ENCODE data around the gene FUT2.
"Not testable (repeated sequence)": the region's sequence is repeated elsewhere in the genome, so short reads cannot be mapped to it uniquely, and the experiment has no call there.

The FUT2 gene

DNA sequence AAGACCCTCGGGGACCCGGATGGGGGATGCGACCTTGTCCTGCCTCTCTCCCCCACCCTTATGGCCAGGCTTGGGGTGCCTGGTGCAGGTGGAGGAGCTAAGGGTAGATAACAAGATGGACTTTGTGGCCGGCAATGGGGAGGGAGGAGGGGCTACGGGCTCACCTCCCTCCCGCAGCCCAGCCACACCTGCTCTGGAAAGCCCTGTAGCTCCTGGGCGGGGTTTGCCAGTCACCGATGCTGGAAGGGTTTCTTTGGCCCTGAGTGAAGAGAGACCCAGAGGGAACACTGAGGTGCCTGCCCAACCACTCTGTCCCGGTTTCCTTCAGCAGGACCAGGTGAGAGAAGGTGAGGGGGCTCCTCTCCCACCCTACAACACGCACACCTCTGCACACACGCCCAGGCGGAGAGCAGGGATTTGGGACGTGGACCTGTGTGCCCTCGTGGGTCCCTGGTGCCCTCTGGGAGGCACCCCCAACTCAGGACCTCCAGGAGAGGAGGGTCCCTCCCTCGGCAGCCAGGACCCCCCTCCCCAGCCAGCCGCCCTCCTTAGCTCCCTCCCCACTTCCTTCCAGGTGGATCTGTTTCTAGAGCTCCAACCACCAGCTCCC lies at the start of gene FUT2:
TSS of gene FUT2 (plus strand) at position 229 of the 610 bp plus-strand sequence. CDS start 6,986 bp downstream, outside the sequence.
- no peak for DNase-seq

DNA sequence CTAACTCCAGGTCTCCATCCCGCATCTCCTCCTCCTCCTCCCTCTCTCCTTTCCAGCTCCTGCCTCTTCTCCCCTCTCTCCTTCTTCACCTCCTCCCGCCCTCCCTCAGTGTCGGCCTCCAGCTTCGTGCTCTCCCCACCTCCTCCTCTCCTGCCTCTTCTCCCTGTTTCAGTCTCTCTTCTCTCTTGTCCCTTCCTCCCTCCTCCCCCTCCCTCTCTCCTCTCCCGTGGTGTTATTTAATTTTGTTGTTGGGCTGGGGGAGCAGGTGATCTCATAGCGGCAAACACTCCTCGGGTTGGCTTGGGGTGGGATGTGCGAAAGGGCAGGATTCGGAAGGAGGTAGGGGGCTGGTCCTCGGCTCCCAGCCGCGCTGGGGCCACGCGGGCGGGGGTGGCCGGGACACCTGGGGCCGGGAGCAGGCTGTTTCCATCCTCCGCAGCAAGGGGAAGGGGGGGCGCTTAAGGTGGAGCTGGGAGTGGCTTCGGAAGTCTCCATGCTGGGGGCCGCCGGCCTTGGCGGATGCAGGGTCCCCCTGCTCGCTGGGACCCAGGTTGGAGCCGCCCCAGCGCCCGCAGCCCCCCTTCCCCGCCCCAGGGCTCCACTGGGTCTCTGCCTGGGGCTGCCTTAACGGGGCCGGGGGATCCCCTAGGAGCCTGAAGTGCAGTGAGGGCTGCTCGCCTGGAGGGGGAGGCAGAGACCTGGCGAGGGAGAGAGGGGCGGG lies 49.6 kb upstream of the FUT2 start, which contains the start of gene CA11:
TSS of gene CA11 (minus strand) at position 187 of the 721 bp plus-strand sequence. CDS start 555 bp downstream, outside the sequence.
- DNase-seq = no peak

DNA sequence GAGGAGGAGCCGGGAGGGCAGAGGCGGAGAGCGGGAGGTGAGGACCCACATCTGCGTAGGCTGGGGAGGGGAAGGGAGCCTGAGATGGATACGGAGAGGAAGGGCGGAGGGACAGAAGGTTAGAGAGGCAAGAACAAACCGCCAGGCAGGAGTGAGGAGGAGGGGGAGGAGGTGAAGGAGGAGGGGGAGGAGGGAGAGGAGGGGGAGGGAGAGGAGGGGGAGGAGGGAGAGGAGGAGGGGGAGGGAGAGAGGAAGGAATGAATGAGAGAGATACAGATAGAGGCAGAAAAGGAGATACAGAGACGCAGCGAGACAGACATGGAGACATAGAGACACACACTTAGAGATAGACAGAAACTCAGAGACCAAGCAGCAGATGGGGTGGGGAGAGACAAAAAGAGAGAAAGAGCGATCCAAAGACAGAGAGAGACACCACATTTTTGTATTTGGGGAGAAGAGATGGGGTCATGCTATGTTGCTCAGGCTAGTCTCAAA lies 49.0 kb upstream of the FUT2 start:
- peak; percentile 70 for DNase-seq

DNA sequence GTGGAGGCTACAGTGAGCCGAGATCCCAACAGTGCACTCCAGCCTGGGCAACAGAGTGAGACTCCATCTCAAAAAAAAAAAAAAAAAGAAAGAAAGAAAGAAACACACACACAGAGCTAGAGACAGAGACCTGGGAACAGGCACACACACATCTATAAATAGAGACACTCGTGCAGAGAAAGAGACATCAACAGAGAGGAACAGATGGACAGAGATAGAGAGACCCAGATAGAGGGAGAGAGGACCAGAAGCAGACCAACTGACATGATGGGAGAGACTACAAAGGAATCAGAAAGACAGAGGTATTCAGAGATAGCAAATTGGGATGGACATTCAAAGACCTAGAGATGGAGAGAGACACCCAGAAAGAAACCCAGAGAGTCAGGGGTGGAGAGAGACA lies 47.6 kb upstream of the FUT2 start:
- DNase-seq = no peak

DNA sequence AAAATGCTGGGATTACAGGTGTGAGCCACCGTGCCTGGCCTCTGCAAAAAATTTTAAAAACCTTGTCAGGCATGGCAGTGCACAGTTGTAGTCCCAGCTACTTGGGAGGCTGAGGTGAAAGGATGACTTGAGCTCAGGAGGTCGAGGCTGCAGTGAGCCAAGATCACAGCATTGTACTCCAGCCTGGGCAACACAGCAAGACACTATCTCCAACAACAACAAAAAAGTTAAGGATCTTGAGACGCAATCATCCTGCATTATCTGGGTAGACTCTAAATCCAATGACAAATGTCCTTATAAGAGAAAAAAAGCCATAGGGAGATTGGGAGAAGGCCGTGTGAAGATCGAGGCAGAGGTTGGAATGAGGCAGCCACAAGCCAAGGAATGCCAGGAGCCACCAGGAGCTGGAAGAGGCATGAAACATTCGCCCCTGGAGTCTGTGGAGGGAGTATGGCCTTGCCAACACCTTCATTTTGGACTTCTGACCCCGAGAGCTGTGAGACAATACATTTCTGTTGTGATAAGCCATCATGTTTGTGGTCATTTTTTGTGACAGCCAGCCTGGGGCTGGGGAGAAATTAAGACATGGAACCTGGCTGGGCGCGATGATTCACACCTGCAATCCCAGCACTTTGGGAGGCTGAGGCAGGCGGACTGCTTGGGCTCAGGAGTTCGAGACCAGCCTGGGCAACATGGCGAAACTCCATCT lies 44.6 kb upstream of the FUT2 start:
- no peak for DNase-seq

DNA sequence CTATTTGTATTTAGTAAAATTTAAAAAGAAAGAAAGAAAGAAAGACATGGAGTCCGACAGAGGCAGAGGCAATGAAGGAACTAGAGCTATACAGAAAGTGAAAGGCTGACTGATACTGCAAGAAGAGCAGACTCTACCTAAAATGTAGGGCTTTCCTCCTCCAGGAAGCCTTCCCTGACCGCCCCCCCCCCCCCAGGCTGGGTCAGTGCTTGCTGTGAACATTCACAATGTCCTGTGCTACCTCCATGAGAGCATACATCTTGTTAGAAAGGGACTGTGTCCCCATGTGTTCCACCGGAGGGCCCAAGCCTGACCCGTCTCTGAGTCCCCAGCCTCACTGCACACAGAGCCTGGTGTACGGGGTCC lies 44.1 kb upstream of the FUT2 start:
- no peak for DNase-seq

DNA sequence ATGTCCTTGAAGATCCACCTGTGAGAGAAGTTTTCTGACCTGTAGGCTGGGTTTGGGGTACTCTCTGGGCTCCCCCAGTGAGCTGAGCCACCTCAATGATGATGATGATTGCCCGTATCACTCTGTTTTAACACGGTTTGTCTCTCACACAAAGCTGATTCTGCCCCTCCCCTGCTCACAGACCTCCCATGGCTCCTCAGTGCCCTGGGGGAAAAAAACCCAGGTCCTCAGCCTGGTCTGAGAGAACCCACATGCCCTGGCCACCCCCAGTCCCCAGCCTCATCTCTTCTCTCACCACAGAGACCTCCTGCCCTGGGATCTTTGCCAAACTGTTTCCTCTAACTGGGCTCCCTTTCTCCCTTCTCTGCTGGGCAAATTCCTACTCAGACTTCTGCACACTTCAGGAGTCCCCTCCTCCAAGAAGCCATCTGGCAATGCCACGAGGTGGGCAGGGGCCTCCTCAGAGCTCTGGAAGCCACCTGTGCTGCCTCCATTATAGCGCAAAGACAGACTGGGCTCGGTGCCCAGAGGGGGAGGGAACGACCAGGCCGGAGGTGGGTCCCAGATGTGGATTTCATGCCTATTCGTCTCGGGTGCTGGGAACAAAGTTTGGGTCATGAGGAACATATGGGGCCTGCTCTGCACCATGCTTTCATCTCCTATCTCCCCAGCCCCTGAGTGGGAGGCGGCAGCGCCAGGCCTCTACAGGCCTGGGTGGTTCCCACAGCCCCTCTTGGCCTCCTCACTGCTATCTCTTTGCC lies 41.3 kb upstream of the FUT2 start:
- peak; percentile 68 for DNase-seq

DNA sequence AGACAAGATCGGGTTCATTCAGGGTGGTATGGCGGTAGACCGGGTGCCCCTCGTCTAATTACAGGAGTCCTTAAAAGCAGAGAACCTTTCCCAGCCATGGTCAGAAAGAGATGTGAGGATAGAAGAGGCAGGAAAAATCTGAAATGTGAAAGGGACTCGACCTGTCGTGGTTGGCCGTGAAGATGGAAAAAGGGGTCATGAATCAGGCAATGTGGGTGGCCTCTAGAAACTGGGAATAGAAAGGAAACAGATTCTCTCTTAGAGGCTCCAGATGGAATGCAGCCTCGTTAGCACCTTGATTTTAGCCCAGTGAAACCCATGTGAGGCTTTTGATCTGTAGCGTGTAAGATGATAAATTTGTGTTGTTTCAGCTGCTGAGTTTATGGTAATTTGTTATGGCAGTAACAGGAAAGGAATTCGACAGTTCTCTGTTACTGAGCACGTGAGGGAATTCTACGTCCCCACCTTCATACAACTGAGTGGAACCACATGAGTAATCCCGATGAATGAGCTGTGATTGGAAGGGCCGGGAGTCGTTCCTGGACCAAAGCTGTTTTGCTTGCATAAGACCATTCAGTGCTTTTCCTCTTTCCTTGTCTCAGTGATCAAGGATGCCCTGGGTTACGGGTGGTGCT lies 38.8 kb upstream of the FUT2 start:
- DNase-seq = no peak

DNA sequence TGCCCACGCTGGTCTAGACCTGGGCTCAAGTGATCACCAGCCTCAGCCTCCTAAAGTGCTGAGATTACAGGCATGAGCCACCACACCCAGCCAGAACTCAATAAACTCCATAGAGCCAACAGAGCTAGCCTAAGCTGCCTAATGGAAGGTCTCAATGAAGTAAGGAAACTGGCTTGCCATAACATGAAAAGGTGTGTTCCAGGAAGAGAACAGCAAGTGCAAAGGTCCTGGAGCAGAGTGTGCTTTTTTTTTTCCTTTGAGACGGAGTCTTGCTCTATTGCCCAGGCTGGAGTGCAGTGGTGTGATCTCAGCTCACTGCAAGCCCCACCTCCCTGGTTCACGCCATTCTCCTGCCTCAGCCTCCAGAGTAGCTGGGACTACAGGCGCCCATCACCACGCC lies 37.9 kb upstream of the FUT2 start:
- not testable (repeated sequence) for DNase-seq

DNA sequence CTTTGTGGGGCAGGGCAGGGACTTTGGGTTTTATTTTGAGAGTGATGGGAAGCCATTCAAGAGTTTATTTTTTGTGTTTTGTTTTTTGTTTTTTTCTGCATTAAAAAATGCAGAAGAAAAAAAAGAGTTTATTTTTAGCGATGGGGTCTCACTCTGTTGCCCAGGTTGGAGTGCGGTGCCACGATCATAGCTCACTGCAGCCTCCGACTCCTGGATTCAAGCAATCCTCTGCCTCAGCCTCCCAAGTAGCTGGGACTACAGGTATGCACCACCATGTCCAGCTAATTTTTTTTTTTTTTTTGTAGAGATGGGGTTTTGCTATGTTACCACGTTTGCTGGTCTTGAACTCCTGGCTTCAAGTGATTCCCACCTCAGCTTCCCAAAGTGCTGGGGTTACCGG lies 37.3 kb upstream of the FUT2 start:
- no peak for DNase-seq

DNA sequence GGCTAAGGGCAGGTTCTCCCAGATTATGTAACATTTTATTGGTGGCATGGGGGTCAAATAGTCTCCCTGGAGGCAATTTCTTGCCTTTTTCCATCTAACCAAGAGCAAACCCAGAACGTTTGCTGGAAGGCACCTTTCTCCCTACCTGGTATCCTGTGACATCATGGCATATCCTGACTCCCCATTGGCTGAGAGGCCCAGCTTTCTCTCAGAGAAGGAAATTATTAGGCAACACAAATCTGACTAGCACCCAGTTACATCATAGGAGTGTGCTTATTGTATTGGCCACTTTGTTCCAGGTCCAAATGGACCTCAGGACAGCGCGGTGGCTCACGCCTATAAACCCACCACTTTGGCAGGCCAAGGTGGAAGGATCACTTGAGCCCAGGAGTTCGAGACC lies 36.0 kb upstream of the FUT2 start:
- no peak for DNase-seq

DNA sequence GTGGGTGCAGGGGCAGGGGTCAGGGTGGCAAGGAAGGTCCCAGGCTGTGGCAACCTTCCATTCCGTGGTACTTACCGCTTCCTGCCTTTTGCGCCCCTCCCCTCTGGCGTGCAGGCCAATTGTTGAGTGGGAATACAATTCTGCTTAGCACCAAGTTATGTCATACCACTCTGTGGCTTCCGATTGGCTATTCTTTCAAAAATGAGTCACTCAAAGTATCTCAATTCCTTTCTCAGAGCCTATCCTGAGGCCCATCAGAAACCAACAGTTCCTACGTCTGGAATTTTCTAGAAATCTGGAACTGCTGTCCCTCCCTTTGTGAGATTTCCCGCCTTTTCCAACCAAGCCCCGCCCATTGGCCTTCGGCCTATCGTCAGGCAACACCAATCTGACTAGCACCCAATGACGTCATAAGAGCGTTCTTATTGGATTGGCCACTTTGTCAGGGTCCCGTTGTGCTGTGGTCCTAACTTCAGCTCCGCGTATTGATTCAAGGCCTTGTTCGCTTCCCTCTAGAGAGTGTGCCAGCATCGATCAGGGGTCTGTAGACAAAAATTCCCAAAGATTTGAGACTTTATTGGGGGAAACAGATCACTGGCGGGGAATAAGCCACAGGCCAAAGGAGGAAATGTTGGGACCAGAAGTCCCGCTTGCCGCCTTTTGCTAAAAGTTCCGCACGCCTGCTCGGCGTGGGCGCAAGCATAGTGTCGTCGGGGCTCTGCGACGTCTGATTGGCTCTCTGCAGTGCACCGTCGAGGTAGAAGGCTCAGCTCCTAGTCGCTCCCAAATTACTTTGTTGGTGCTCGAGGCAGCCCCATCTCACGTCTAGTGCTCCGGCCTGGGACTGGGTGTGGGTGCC lies 34.7 kb upstream of the FUT2 start:
- DNase-seq = peak; percentile 97

DNA sequence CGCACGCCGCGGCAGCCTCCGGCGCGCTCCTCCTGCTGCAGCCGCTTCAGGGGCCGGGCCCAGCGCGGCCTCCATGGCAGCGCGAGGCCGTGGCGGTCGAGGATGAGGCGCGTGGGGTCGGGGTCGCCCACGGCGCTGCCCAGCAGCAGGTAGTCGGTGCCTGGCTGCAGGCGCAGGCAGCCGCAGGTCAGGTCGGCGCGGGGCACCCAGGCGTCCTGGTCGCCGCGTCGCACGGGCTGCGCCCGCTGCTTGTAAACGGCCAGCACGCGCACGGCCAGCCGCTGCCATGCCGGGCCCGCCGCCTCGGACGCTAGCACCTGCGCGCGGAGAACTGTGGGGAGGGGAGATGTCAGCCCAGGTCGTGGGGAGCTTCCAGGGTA lies 34.1 kb upstream of the FUT2 start:
- DNase-seq = no peak

DNA sequence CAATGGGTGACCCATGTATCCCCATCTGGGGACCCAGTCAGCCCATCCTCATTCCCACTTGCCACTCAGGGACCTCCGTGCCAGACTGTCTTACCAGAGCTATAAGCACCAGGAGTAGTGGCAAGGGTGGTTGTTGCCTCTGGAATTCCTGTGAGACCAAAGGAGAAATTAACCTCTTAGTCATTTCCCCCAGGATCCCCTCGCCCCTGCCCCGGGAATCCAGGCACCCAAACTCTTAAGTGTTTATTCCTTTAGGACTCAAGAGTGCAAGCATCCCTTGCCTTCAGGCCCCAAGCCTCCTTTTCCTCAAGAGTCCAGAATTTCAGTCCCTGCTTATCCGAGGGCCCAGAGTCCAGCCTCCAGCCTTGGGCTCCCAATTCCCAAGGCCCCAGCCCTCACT lies 32.1 kb upstream of the FUT2 start:
- no peak for DNase-seq

DNA sequence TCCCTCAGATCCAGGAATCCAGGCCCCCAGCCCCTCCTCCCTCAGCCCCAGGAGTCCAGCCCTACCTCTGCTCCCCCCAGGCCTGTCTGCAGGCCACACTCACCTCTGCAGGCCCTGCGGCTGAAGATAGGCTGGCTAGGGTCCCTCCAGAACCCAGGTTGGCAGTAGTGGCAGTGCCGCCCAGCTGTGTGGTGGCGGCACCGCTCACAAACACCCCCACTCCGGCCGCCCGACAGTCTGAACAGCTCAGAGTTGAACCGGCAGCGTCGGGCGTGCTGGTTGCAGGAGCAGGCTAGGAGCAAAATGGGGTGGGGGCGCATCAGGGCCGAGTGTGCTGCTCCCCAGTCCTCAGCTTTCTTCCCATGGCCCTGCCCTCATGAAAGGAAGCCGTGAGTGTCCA lies 31.3 kb upstream of the FUT2 start:
- DNase-seq = no peak

DNA sequence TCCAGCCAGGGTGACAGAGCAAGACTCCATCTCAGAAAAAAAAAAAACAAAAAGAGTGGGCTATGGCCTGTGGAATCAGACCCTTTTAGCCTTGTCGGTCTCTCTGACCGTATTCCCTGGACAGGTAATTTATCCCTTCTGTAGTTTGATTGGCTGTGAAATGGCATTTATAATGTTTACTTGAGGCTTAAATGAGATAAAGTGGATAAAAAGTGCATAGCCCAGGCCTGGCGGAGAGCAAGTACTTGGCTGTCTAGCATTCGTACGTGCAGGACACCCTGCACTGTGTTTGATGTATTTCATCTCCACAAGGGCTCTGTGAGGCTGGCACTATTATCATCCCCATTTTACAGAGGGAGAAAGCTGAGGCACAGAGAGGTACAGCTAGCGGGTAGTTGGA lies 30.0 kb upstream of the FUT2 start:
- no peak for DNase-seq

DNA sequence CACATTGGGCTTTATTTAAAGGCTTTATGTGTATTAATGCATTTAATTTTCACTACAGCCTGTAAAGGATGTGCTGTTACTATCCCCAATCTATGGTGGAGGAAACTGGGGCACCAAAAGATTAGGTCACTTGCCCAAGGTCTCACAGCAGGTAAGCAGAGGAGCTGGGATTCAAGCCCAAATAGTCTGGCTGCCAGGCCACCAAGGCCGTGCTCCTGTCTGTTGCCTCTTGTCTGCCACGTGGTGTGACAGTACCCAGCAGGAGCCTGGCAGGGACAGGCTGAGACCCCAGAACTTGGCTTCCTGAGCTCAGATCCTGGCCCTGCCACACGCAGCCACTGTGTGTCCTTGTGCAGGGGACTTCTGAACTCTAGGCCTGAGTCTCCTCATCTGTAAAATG lies 27.4 kb upstream of the FUT2 start:
- no peak for DNase-seq

DNA sequence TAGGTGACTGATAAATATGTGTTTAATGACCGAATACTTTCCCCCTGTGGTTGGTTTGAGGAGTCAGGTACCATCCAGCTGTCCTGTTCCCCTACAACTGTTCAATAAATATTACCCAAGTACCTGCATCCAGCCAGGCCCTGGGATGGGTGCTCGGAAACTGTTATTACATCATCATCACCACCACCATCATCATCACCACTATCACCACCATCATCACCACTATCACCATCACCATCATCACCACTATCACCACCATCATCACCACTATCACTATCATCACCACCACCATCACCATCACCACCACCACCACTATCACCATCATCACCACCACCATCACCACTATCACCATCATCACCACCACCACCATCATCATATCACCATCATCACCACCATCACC lies 27.0 kb upstream of the FUT2 start:
- no peak for DNase-seq

DNA sequence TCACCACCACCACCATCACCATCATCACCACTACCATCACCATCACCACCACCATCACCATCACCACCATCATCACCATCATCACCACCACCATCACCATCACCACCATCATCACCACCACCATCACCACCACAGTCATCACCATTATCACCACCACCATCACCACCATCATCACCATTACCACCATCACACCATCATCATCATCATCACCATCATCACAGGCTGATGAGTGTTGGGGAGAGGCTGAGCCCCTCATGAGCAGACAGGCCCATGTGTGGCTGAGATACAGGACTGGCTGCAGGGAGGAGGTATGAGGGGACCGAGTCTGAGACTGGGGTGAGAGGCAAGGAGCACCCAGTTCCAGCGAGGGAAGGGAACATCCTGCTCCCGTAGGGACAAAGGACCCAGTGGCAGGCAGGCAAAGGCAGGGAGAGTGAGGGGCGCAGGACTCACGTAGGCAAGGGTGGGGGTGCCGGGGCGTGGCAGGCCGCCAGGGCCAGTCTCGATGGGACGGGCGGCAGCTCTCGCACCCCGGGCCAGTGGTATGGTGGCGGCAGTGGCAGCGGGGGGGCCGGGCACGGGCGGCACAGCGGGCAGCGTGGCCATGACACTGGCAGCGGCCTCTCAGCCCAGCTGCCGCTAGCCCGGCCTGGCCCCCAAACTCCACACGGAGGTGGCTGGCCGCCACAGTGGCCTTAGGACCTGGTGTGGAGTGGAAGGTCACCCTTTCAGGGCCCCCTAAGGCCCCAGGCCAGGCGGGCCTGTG lies 25.7 kb upstream of the FUT2 start:
- no peak for DNase-seq

DNA sequence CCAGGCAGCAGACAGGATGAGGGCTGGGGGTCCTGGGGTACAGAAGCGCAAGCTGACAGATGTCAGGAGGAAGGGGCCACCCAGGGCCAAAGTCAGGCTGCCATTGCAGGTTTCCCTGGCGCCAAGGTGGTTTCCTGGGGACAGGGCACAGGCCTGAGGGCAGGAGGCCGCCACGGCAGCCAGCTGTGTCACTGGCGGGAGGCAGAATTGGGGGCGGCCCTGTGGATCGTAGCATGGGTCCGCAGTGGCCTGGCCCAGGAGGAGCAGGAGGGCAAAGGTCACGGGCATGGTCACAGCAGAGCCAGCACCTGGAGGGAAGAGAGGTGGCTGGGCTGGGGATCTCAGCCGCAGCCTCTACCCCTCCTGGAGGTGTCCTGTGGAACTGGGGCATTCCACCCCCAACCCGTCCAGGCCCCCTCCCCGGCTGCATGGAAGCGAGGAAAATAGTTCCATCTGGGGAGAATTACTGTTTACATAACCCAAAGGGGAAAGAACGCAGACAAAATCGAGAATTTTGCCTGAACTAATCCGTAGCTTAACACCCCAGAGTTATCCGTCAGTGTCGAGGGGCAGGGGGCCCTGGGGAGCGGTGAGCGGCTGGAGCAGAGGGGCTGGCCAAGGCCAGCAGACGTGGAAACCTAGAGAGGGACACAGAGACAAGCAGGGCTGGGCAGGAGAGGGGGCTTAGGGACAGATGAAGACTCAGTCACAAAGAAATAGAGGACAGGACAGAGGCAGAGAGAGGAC lies 24.9 kb upstream of the FUT2 start:
- no peak for DNase-seq

Measured in NCI-H446 treated with DMSO at 0.1 percent for 48 hours (cell line).